Adrenal gland (tissue), 5 donors: ENCODE measurements around the gene ANK3.

Source experiments
- POLR2A ChIP-seq, 2 donors: fragments of 450-650 bp; IDR thresholded peaks; one replicate each; pipeline ENCODE4 v1.6.1; 2017; ENCODE audit warnings: antibody characterized with exemption in 2 of 2, mild to moderate bottlenecking in 2 of 2, moderate library complexity in 1 of 2
- TF ChIP-seq, protein P1 (sequence below), 6 experiments: fragments of 450-650 bp in 4 of 6; fragments of 200-600 bp in 2 of 6; sonication (generic) in 1 of 6; IDR thresholded peaks; 1 replicate in 5 of 6; 2 replicates in 1 of 6; pipeline versions ENCODE4 v1.5.1 to v1.8.0; 2016 to 2021; ENCODE audit warnings: antibody characterized with exemption in 6 of 6, mild to moderate bottlenecking in 2 of 6, moderate library complexity in 1 of 6
- donor health status: DM: no; HTN: no; CAD: no.

DNA sequence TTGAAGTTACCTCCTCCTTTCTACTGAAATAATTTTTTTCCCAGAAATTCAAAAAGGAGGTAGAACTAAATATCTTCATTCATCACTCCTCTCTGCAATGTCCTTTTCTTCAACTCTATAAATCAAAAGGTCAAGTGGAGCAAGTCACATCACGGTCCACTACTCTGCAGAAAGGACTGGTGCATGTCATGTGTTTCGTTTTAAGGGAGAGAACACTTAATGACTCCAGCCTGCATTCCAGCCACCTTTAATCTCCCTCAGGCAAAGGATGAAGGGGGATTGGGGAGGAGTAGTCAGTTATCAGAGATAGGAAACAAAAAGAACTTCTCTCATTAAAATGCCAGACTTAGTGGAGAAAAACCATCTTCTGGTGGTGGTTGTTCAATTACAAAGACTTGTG, 78.9 kb downstream of the ANK3 start:
- TF ChIP-seq, protein P1, sequence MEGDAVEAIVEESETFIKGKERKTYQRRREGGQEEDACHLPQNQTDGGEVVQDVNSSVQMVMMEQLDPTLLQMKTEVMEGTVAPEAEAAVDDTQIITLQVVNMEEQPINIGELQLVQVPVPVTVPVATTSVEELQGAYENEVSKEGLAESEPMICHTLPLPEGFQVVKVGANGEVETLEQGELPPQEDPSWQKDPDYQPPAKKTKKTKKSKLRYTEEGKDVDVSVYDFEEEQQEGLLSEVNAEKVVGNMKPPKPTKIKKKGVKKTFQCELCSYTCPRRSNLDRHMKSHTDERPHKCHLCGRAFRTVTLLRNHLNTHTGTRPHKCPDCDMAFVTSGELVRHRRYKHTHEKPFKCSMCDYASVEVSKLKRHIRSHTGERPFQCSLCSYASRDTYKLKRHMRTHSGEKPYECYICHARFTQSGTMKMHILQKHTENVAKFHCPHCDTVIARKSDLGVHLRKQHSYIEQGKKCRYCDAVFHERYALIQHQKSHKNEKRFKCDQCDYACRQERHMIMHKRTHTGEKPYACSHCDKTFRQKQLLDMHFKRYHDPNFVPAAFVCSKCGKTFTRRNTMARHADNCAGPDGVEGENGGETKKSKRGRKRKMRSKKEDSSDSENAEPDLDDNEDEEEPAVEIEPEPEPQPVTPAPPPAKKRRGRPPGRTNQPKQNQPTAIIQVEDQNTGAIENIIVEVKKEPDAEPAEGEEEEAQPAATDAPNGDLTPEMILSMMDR (IDR thresholded peaks at IDR 0.05), result no peak
- no peak for TF ChIP-seq POLR2A (IDR thresholded peaks at IDR 0.05)
